Right lobe of liver (tissue), 4 donors: ENCODE results near the gene MACROD2.

Experiments
- CTCF ChIP-seq, 4 donors: fragments of 200-600 bp in 3 of 4; fragments of 450-650 bp in 1 of 4; IDR thresholded peaks; one replicate each; pipeline versions ENCODE4 v1.5.1 to v1.8.0; 2016 to 2022; ENCODE audit warnings: antibody characterized with exemption in 4 of 4, mild to moderate bottlenecking in 2 of 4
- POLR2A ChIP-seq: fragments of 450-650 bp; IDR thresholded peaks from one replicate; pipeline ENCODE4 v1.6.1; 2017; ENCODE audit warnings: antibody characterized with exemption, mild to moderate bottlenecking
- donor health status: DM: no; HTN: no; CAD: no.
- donor health status: DM: no; HTN: no; CAD: no.
- donor health status: DM: no; HTN: yes; CAD: no.

DNA sequence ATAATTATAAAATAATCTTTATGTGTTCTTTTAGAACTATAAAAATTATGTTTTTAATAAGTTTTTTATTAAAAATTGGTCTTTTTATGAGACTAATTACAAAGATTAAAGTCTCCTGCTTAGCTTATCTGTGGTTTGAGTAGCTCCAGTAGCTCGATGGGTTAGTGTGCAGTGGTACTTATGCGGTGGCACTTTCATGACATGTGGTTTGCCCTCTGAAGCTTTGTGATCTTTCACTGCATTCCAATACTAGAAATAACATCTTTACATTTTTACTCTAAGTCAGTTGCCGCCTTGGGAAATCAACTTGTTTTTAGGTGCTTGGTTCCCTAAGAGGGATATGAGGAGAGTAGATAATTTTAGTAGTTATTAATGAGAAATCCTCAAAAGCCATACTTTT lies 1041.6 kb downstream of the MACROD2 start:
- TF ChIP-seq POLR2A: no peak
- no peak for TF ChIP-seq CTCF (IDR thresholded peaks at IDR 0.05)
